DND-41 (cell line): ENCODE data around the gene CACNA1H.

Experiments
- EZH2 ChIP-seq: IDR thresholded peaks from 3 replicates; pipeline ENCODE4 v1.6.1; 2012; ENCODE audit warnings: borderline replicate concordance, low read depth, mild to moderate bottlenecking, moderate library complexity, low read length, inconsistent platforms; ENCODE audit not compliant: severe bottlenecking
- TF ChIP-seq, protein P1 (sequence below): IDR thresholded peaks from 2 replicates; pipeline ENCODE4 v1.5.1; 2012; ENCODE audit warnings: borderline replicate concordance, low read length, moderate library complexity, mild to moderate bottlenecking; ENCODE audit not compliant: poor library complexity, severe bottlenecking; ENCODE audit errors: extremely low read depth

GRCh38 chr16:1192384-1193073 is 39.6 kb downstream of the CACNA1H start:
- TF ChIP-seq, protein P1, sequence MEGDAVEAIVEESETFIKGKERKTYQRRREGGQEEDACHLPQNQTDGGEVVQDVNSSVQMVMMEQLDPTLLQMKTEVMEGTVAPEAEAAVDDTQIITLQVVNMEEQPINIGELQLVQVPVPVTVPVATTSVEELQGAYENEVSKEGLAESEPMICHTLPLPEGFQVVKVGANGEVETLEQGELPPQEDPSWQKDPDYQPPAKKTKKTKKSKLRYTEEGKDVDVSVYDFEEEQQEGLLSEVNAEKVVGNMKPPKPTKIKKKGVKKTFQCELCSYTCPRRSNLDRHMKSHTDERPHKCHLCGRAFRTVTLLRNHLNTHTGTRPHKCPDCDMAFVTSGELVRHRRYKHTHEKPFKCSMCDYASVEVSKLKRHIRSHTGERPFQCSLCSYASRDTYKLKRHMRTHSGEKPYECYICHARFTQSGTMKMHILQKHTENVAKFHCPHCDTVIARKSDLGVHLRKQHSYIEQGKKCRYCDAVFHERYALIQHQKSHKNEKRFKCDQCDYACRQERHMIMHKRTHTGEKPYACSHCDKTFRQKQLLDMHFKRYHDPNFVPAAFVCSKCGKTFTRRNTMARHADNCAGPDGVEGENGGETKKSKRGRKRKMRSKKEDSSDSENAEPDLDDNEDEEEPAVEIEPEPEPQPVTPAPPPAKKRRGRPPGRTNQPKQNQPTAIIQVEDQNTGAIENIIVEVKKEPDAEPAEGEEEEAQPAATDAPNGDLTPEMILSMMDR = no peak
- no peak for TF ChIP-seq EZH2
